OCI-LY7 (cell line): ENCODE measurements around the gene TBATA. TPM values are rescaled to one million over a fixed set of nuclear protein-coding genes. Genes with fewer than 3 reads are reported as not detected.

Experiments
- BruUV-seq: library from RNA; stranded (reverse); fragments of 400-500 nt; replicated peaks from 2 replicates; lab custom pipeline; 2021; lab: Mats Ljungman, UMichigan
- CTCF ChIA-PET: fragments of 300-600 bp; sonication (Branson Sonifier 250); formaldehyde crosslinking; loops from one replicate; lab custom pipeline; 2022; ENCODE audit warnings: antibody characterized with exemption; ENCODE audit not compliant: unreplicated experiment; lab: Charles Lee
- POLR2A ChIA-PET: fragments of 300-600 bp; sonication (Branson Sonifier 250); formaldehyde crosslinking; loops from one replicate; lab custom pipeline; 2022; ENCODE audit warnings: antibody characterized with exemption; lab: Charles Lee
- DNase-seq: peaks from one replicate; pipeline ENCODE4 v3.0.0-alpha.2; 2015; ENCODE audit warnings: low spot score
- H2AFZ ChIP-seq: fragments of 200-600 bp; sonication (generic), shearing (Covaris generic); 2 replicates; pipeline ENCODE4 v1.6.1; 2014; ENCODE audit warnings: mild to moderate bottlenecking, antibody characterized with exemption, low read length, moderate library complexity
- H3K27ac ChIP-seq: fragments of 200-600 bp; sonication (generic); 2 replicates; pipeline ENCODE4 v1.5.1; 2014; ENCODE audit warnings: mixed run types, low read depth, mild to moderate bottlenecking, moderate library complexity, low read length, inconsistent platforms; ENCODE audit not compliant: poor library complexity, severe bottlenecking
- H3K36me3 ChIP-seq: fragments of 200-600 bp; sonication (generic); 2 replicates; pipeline ENCODE4 v1.6.1; 2014; ENCODE audit warnings: mild to moderate bottlenecking, antibody characterized with exemption, low read length, moderate library complexity, mixed read lengths; ENCODE audit not compliant: insufficient read depth
- H3K4me1 ChIP-seq: fragments of 200-600 bp; sonication (generic); 2 replicates; pipeline ENCODE4 v1.5.1; 2014; ENCODE audit warnings: mild to moderate bottlenecking, low read length; ENCODE audit not compliant: insufficient read depth, poor library complexity, severe bottlenecking
- H3K4me2 ChIP-seq: fragments of 200-600 bp; sonication (generic); 2 replicates; pipeline ENCODE4 v1.6.1; 2014; ENCODE audit warnings: mild to moderate bottlenecking, low read length
- H3K4me3 ChIP-seq: fragments of 200-600 bp; sonication (generic); 2 replicates; pipeline ENCODE4 v1.5.1; 2014; ENCODE audit warnings: mild to moderate bottlenecking, low read depth, low read length; ENCODE audit not compliant: poor library complexity, severe bottlenecking
- H3K79me2 ChIP-seq: fragments of 200-600 bp; sonication (generic); 2 replicates; pipeline ENCODE4 v1.6.1; 2016; ENCODE audit warnings: low read depth, mild to moderate bottlenecking, low read length, moderate library complexity, mixed read lengths; ENCODE audit not compliant: insufficient read depth
- H3K9me2 ChIP-seq: fragments of 200-600 bp; sonication (generic); 2 replicates; pipeline ENCODE4 v1.6.1; 2016; ENCODE audit warnings: mild to moderate bottlenecking, low read length, mixed read lengths; ENCODE audit not compliant: insufficient read depth
- H3K9me3 ChIP-seq: fragments of 200-600 bp; sonication (generic); 2 replicates; pipeline ENCODE4 v1.6.1; 2014; ENCODE audit warnings: mild to moderate bottlenecking, mixed run types, low read length, mixed read lengths
- H4K20me1 ChIP-seq: fragments of 200-600 bp; sonication (generic); 2 replicates; pipeline ENCODE4 v1.6.1; 2014; ENCODE audit warnings: mild to moderate bottlenecking, antibody characterized with exemption, low read length, moderate library complexity, mixed read lengths; ENCODE audit not compliant: insufficient read depth
- CTCF ChIP-seq: fragments of 200-600 bp; sonication (generic); conservative IDR thresholded peaks from 2 replicates; pipeline ENCODE4 v1.5.1; 2014; ENCODE audit warnings: mild to moderate bottlenecking, antibody characterized with exemption, low read length, moderate library complexity, mixed read lengths
- EZH2phosphoT487 ChIP-seq: fragments of 200-600 bp; sonication (generic); IDR thresholded peaks from 2 replicates; pipeline ENCODE4 v1.6.1; 2018; ENCODE audit warnings: low read depth, borderline replicate concordance, mild to moderate bottlenecking, mixed run types, antibody characterized with exemption, low read length, moderate library complexity, mixed read lengths
- intact Hi-C: fragments of 100-400 bp; cut with micrococcal nuclease; formaldehyde crosslinking; loops from one replicate; pipeline ENCODE4 v1.10.0; 2022; ENCODE audit not compliant: unreplicated experiment
- total RNA-seq, 2 experiments: library from RNA; depleted of rRNA in 1 of 2; stranded (reverse); fragments of >200 nt in 1 of 2; shearing (Covaris generic) in 1 of 2; gene quantifications; 2 replicates each; pipeline ENCODE4 v1.2.3, GENCODE V29; 2014 to 2022

The TBATA gene
- total RNA-seq, 2 experiments from 2014 or later = not detected

- Histone ChIP-seq H3K36me3 (no peaks in the 10 kb centered on the region), H2AFZ (no peak overlapping the region), H3K9me3 (no peaks in the 10 kb centered on the region), H3K4me2 (no peak overlapping the region), H3K4me3 (no peak overlapping the region), H3K4me1 (no peaks in the 10 kb centered on the region), H3K27ac (no peak overlapping the region), H3K9me2 (no peaks in the 10 kb centered on the region), H3K79me2 (no peaks in the 10 kb centered on the region), H4K20me1 (no peaks in the 10 kb centered on the region)
- ChIA-PET CTCF (no interaction called here), POLR2A (no interaction called here)
- TF ChIP-seq CTCF = no peak
- no peak for TF ChIP-seq EZH2phosphoT487
- intact Hi-C loops = no loop called here
- no TSS peak for BruUV-seq
- DNase-seq = no peak
Observed at GRCh38 chr10:70732569-70732968, 52.6 kb downstream of the TBATA start.

GRCh38 chr10:70730955-70731354 lies 54.2 kb downstream of the TBATA start:
- H3K9me3 ChIP-seq = no peaks in the 10 kb centered on the region
- no peaks in the 10 kb centered on the region for H3K36me3 ChIP-seq
- no peak overlapping the region for H2AFZ ChIP-seq
- H3K27ac ChIP-seq = no peak overlapping the region
- H3K4me1 ChIP-seq = no peaks in the 10 kb centered on the region
- no peak for TF ChIP-seq CTCF
- no peak for TF ChIP-seq EZH2phosphoT487
- no peaks in the 10 kb centered on the region for H3K79me2 ChIP-seq
- H3K4me3 ChIP-seq = no peak overlapping the region
- POLR2A ChIA-PET = no interaction called here
- BruUV-seq = no TSS peak
- H4K20me1 ChIP-seq = no peaks in the 10 kb centered on the region
- CTCF ChIA-PET = no interaction called here
- H3K9me2 ChIP-seq = no peaks in the 10 kb centered on the region
- no peak for DNase-seq
- no peak overlapping the region for H3K4me2 ChIP-seq
- intact Hi-C loops = no loop called here

- Histone ChIP-seq H2AFZ (no peak overlapping the region), H3K36me3 (no peaks in the 10 kb centered on the region), H4K20me1 (no peaks in the 10 kb centered on the region), H3K4me2 (no peak overlapping the region), H3K9me3 (no peaks in the 10 kb centered on the region), H3K4me3 (no peak overlapping the region), H3K4me1 (no peaks in the 10 kb centered on the region), H3K79me2 (no peaks in the 10 kb centered on the region), H3K27ac (no peak overlapping the region), H3K9me2 (no peaks in the 10 kb centered on the region)
- no peak for DNase-seq
- intact Hi-C loops = no loop called here
- ChIA-PET CTCF (no interaction called here), POLR2A (no interaction called here)
- TF ChIP-seq EZH2phosphoT487 (no peak), CTCF (no peak)
- BruUV-seq = no TSS peak
Observed at GRCh38 chr10:70729763-70730357, 55.3 kb downstream of the TBATA start.
